Measurements from ENCODE around the gene ZNF836. TPM values are rescaled to one million over a fixed set of nuclear protein-coding genes. Genes with fewer than 3 reads are reported as not detected.

The ZNF836 gene
- total RNA-seq, 4 donors from 2014 or later: 6.1 to 31.5 (median 20.3) TPM

DNA sequence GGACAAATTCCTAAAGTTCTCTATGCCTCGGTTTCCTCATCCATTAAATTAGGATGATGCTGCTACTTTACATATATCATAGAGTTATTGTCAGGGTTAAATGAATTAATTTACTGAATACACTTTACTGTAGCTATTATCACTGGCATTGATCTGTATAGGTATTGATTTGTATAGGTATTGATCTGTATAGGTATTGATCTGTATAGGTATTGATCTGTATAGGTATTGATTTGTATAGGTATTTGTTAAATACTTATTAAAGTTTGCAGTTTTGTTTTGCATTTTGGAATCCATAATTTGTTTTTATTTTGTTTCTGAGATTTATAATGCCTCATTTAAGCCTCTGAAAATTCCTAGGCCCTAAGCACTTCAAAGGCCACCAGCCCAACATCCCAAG is 16.0 kb upstream of the ZNF836 start:
- TF ChIP-seq, protein P1, sequence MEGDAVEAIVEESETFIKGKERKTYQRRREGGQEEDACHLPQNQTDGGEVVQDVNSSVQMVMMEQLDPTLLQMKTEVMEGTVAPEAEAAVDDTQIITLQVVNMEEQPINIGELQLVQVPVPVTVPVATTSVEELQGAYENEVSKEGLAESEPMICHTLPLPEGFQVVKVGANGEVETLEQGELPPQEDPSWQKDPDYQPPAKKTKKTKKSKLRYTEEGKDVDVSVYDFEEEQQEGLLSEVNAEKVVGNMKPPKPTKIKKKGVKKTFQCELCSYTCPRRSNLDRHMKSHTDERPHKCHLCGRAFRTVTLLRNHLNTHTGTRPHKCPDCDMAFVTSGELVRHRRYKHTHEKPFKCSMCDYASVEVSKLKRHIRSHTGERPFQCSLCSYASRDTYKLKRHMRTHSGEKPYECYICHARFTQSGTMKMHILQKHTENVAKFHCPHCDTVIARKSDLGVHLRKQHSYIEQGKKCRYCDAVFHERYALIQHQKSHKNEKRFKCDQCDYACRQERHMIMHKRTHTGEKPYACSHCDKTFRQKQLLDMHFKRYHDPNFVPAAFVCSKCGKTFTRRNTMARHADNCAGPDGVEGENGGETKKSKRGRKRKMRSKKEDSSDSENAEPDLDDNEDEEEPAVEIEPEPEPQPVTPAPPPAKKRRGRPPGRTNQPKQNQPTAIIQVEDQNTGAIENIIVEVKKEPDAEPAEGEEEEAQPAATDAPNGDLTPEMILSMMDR (IDR thresholded peaks at IDR 0.05): no peak
- TF ChIP-seq POLR2A (IDR thresholded peaks at IDR 0.05): no peak
- Histone ChIP-seq H3K36me3 (no peaks in the 10 kb centered on the region), H3K4me1 (peaks cover 0 to 15% of the 10 kb centered on the region in 2 donors), H3K4me3 (no peak overlapping the region), H3K27ac (no peak overlapping the region), H3K9me3 (no peaks in the 10 kb centered on the region), H3K27me3 (no peaks in the 10 kb centered on the region)
- DNase-seq: no peak
- intact Hi-C loops (cut with DNase I; ENCODE audit: low total_unique reads): no loop called here

DNA sequence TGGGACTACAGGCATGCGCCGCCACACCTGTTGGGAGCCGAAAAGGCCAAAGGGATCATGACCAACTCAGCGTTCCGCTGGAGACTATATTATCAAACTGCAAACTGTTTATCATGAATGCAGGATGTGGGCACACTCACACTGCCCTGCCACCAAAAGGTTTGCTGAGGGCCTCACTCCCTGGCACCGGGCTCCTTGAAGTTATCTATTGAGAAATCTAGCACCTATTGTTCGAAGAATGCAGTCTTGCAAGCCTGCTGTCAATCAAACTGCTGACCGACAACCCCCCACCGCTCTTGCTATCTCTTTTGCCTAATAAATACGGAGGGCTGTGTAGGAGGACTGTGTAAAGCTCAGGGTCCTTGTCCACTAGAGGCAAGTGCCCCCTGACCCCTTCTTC is 5.2 kb upstream of the ZNF836 start:
- TF ChIP-seq, protein P1 (IDR thresholded peaks at IDR 0.05): no peak
- no peak for TF ChIP-seq POLR2A (IDR thresholded peaks at IDR 0.05)
- H3K27ac ChIP-seq: no peak overlapping the region
- DNase-seq: no peak
- H3K4me1 ChIP-seq: no peaks in the 10 kb centered on the region
- H3K27me3 ChIP-seq: no peaks in the 10 kb centered on the region
- no peaks in the 10 kb centered on the region for H3K36me3 ChIP-seq
- H3K4me3 ChIP-seq: no peak overlapping the region
- H3K9me3 ChIP-seq: no peaks in the 10 kb centered on the region
- intact Hi-C loops (cut with DNase I; ENCODE audit: low total_unique reads): no loop called here

DNA sequence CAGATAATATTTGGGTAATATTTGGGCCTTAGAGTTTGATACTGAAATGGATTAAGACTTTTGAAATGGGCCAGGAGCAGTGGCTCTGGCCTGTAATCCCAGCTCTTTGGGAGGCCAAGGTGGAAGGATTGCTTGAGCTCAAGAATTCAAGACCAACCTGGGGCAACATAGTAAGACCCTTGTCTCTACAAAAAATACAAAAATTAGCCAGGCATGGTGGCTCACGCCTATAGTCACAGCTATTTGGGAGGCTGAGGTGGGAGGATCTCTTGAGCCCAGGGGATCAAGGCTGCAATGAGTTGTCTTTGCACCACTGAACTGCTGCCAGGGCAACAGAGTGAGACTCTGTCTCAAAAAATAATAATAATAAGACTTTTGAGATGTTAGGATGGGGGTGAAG is 926 bp upstream of the ZNF836 start:
- Histone ChIP-seq H3K4me3 (no peak overlapping the region), H3K9me3 (no peaks in the 10 kb centered on the region), H3K27me3 (no peaks in the 10 kb centered on the region), H3K36me3 (no peaks in the 10 kb centered on the region), H3K27ac (peak overlapping the region; percentile 87 to 89), H3K4me1 (no peaks in the 10 kb centered on the region)
- no peak for DNase-seq
- intact Hi-C loops (cut with DNase I; ENCODE audit: low total_unique reads): no loop called here
- TF ChIP-seq, protein P1 (IDR thresholded peaks at IDR 0.05): no peak
- TF ChIP-seq POLR2A (IDR thresholded peaks at IDR 0.05): no peak

DNA sequence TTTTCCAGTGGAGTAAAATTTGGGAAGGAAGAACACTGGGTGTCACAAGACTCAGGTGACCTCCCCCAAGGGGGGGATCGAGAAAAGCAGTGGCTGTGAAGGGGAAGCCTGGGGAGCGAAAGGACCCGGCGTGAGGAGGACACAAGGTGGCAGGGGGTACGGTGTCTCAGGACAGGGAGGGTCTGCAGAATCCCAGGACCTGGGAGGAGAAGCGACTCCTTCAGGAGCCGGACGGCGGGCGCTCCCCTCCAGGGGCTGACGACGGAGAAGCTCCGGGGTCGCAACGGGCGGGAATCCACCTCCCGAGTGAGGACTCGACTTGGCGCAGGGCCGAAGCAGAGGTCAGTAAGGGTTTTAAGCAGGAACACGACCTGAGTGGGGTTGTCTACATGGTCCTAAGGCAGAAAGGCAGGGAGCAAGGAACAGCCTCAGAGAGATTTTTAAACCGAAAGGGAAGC is 529 bp downstream of the ZNF836 start:
- peak overlapping the region; percentile 78 to 91 for H3K4me3 ChIP-seq
- no peaks in the 10 kb centered on the region for H3K9me3 ChIP-seq
- TF ChIP-seq POLR2A (IDR thresholded peaks at IDR 0.05): no peak
- TF ChIP-seq, protein P1 (IDR thresholded peaks at IDR 0.05): no peak
- H3K27me3 ChIP-seq: no peaks in the 10 kb centered on the region
- H3K36me3 ChIP-seq: no peaks in the 10 kb centered on the region
- H3K4me1 ChIP-seq: no peaks in the 10 kb centered on the region
- peak; percentile 29 to 41 for DNase-seq
- peak overlapping the region; percentile 87 to 89 for H3K27ac ChIP-seq
- intact Hi-C loops (cut with DNase I; ENCODE audit: low total_unique reads): no loop called here

DNA sequence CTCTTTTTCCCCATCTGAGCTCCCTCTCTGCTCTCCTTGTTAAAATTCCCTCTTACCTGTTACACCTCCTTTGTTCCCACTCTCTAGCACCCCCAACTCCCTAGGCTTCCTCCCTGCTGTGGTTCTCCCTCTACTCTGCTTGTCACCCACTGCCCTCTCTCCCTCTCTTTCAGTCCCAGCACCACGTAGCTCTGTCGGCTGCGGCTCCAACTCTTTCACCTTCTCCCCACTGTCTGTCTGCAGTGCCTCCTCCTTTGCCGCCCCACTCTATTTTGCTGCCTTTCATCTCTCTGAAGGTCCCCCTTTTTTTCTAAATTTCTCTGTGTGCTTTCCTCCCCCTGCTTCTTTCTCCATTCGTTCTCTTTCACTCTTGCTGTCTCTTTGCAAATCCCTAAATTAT is 1.1 kb downstream of the ZNF836 start:
- intact Hi-C loops (cut with DNase I; ENCODE audit: low total_unique reads): no loop called here
- H3K9me3 ChIP-seq: no peaks in the 10 kb centered on the region

More for the DNA sequence above, 1.1 kb downstream of the ZNF836 start:
- Histone ChIP-seq H3K27me3 (no peaks in the 10 kb centered on the region), H3K36me3 (no peaks in the 10 kb centered on the region), H3K4me1 (no peaks in the 10 kb centered on the region), H3K27ac (peak overlapping the region; percentile 87 to 89), H3K4me3 (peak overlapping the region; percentile 78 to 91)
- TF ChIP-seq, protein P1 (IDR thresholded peaks at IDR 0.05): no peak
- TF ChIP-seq POLR2A (IDR thresholded peaks at IDR 0.05): no peak
- DNase-seq: no peak

Data from uterus (tissue), 4 donors.